Measurements from ENCODE around the gene RAPGEF5.

RAPGEF5 gene

DNA sequence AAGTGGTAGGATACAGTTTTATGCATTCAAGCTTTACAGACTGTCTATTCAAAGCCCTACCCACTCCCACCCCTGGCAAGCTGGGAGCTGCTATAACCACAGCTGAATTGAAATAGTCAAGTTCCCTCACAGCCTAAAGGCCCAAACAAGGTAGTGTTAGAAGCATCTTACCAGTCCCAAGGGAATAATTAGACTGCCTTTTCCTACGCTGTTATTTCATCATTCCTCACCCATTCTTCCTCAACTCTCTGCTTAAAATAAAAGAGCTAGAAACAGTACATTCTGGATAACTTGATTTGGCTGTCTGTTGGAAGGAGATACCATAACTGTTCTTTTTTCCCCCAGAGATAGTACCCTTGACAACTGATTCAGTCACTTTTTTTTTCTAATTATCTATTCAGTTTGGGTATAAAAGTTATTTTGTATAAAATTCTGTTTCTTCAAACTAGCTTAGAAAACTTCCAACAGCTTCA lies 54.0 kb downstream of the RAPGEF5 start:
- DNase-seq (ENCODE audit: low read depth), result no peak

DNA sequence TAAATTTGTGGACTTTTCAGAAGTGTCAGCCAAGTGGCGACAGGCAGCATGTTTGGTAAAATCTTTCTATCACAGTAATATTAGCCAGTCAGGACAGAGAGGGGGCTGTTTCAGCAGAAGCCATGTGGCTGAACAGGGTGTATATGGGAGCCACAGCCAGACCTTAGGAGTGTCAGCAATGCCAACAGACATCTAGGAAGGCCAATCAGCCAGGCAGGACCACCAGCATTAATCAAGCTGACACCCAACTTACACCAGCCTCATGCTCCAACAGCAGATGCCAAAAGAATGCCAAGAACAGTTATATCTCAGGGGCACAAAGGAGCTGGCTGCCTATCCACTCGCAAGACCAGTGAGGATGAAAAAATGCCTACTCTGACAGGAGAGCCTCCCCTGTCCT lies 54.8 kb downstream of the RAPGEF5 start:
- no peak for DNase-seq (ENCODE audit: low read depth)

DNA sequence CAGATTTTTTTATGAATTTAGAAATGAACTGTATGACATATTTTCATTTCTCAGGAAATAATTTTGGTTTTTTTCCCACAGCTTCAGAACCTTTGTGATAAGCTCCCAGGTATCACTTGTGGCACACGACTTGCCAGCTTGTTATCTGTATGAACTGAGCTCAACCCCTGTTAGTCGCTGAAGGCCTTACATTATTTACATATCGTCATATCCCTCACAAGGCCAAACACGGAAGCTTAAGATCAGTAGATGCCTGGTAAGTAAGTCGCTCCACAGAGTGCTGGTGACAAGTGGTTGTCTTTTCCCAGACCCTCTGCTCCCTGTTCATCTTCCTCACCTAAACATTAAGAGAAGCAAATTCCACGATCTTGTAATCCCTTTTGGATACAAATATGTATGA lies 55.2 kb downstream of the RAPGEF5 start:
- no peak for DNase-seq (ENCODE audit: low read depth)

DNA sequence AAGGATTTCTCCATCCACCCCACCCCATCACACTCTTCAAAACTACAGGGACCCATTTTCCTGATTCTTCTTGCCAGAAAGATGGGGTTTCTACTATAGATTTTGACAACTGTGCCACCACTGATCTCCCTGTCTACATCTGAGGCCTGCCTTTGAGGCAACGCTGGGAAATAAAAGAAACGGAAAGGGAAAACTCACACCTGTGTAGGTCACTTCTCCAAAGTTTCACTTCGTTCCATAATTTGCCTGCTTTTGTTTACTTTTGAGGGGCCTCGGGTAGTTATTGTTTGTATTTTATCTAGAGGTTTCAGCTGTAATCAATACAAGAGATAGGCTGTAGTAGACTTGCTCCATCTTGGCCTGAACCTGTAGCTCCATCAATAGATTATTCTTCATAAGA lies 56.1 kb downstream of the RAPGEF5 start:
- no peak for DNase-seq (ENCODE audit: low read depth)

DNA sequence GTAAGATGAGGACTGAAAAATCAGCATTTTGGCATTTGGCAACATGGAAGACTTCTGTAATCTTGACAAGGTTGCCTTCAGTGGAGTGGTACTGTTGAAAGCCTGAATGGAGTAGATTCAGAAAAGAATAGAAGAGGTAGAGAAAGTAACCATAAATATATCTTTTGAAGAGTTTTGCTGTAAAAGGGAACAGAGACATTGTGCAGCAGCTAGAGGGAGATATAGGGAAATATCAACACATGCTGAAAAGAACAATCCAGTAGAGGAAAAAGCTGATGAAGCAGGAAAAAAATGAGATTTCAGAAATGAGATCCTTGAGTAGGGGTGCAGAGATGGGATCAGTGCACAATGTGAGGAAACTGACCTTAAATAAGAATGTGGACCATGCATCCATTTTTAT lies 60.0 kb downstream of the RAPGEF5 start:
- DNase-seq (ENCODE audit: low read depth), result no peak

DNA sequence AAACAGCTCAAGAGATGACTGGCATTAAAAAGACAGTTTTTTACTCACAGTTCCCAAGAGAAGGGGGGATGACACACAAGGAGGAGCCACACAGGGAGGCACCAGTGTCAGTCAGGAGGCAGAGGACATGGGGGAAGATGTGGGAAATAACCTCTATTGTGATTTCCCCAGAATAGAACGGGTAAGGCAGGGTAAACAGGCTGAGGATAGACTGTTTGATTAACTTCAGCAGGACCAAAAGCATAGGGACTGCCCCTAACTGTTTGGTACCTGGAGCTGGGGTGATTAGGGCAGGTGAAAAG lies 60.7 kb downstream of the RAPGEF5 start:
- no peak for DNase-seq (ENCODE audit: low read depth)

DNA sequence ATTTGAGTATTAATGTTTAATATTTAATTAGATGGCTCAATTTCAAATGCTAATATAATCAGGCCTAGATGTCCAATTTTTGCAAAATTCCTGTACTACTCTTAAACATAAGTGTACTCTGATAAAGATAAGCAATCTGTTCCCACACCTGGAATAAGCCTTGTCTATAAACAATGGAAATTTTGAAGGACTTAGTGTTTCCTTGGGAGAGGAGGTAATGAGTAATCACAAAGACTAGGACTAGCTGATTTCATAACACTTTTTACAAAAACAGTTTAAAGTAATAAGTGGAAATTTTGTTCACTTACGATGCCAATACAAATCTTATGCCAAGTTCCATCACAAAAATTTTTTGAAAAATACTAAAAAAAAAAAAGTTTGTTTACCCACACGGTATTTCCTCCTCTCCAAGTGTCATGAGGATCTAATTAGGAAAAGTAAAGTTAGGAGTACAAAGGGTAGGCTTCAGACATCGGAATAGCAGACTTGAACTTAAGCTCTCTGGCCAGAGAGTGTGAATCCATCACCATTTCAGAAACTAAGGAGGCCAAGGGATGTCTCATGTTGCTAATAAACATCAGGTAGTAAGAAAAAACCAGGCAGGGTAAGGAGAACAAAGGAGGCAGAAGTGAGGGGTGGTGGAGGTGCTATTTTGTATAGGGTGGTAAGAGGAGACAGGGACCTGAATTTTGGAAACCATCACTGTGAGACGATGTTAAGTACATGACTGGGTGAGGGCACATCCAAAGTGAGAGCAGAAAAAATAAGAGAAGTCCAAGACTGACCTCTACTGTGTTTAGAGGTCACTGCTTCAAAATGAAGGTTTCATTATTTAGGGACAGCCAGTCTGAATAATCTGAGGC lies 61.3 kb downstream of the RAPGEF5 start:
- DNase-seq (ENCODE audit: low read depth), result no peak

DNA sequence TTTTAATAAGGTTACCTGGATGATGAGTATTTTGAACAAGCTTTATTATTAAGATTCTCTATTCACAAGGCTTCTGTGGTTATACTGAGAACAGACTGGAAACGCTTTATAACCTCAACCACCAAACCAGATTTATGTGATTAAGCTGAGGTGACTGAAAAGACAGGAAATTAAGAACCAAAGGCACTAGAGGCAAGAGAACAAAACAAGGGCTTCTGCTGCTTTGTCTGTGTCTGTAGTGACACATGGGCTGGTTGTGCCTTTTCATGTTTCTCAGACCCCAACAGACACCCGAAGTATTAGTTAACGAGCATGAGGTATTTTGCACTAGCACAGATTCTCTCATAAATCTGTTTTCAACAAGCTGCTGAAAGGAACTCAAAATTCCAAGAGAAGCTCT lies 64.4 kb downstream of the RAPGEF5 start:
- no peak for DNase-seq (ENCODE audit: low read depth)

DNA sequence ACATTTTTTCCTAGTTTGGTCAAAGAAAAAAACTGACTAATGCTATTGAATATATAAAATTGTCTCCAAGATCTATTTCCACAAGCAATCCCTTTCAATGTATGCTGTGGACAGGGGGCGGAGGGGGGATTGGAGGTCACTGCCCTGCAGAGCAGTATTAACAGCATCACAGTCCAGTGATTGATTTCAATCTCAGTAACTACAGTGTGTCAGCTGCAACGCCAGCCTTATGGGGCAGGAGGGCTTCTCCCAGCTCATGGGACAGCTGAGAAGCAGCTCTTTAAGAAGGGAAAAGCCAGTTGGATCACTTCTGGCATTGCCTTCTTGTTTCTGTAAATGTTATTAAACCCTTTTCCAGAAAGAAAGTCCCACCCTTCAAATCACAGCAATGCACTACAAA lies 65.0 kb downstream of the RAPGEF5 start:
- DNase-seq (ENCODE audit: low read depth), result no peak

DNA sequence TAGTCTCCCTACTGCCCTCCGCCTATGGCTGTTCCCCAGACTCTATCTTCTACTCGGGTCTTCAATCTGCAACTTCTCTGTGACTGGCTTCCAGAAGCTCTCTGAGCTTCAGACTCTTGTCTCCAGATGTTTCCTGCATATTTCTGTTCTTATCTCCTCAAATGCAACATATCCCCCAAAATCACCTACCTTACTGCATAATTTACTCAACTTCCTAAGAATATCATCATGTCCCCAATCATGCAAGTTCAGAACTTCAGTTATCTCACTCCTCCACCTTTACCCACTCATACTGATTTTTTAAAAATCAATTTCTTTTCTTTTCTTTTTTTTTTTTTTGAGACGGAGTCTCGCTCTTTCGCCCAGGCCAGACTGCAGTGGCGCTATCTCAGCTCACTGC lies 68.8 kb downstream of the RAPGEF5 start:
- no peak for DNase-seq (ENCODE audit: low read depth)

DNA sequence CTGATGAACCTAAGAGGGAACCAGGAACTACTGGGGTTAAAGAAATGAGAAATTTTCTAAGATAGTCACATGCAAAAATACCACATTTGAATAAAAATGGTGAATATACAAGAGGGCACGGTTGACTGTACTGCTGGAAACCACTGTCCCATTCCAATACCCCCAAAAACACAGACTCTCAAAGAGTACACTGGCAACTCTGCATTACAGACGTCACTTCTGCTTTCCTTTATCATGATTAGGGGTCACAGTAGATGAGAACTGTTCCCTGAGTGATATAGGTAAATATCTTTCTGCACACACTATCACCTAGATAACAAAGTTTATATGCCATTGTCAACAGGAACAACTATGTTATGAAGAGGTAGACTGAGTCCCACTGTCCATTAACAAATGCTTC lies 69.5 kb downstream of the RAPGEF5 start:
- DNase-seq (ENCODE audit: low read depth), result no peak

DNA sequence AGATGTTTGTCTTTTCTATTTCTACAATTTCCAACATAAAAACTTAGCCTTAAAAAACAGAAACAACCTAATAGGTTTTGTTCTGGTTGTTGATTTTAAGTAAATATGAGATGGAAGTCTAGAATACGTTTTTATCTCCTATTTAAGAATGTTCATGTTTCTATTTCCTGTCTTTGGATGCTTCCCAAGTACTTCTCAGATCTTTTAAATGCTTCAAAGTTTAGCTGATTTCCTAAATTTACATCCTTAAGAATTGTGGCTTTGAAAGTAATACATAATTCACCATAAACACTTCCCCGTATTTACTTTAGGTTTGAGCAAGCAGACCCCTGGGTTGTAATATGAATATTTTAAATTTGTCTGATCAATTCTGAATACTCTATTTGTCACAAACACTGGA lies 70.5 kb downstream of the RAPGEF5 start:
- no peak for DNase-seq (ENCODE audit: low read depth)

DNA sequence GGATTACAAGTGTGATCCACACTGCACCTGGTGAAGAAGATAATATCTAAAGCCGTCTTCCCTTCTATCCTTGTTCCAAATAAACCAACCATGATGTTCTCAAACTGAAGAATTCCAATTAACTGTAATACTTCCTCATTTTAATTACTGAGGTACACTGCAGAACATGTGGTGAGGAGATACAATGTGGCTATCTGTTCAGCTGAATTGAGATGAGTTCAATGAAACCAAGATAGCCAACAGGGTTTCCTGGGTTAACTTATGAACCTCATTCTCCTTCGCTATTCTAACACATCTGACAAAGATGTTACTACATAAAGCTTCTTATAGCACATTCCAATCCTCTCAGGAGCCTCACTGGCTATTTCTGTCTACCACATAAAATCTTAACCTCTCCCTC lies 75.5 kb downstream of the RAPGEF5 start:
- DNase-seq (ENCODE audit: low read depth), result no peak

DNA sequence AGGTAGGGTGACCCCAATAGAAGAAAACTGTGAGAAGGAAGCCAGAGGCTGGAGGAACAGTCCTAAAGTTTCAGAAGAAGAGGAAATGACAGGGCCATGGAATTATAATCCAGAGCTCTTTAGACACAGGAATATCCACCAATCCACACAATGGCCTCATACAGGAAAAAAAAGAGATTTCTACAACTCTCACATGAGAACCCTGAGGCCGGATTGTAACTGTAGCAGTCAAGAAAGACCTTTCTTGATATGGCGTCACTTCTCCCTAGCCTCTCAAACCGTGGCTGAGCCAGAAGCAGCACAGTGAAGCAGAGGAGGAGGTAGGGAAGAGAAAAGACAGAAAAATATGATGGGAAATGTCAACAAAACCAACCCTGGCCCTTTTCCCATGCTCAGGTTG lies 76.9 kb downstream of the RAPGEF5 start:
- no peak for DNase-seq (ENCODE audit: low read depth)

DNA sequence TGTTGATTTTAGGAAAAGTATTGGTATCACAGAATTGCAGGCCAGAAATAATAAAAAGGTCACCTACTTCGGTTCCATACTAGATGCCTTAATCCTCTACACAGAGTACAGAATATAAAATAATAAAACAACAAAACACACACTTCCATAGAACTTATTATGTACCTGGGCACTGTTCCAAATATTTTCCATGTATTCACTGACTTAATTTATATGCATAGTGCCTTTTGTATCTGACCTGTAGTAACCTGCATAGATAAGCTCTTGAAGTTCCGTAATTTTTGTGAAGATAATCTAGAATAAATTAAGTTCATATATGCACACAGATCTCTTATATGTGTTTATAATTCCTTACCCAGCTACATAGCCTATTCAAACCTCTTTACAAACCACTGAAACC lies 78.3 kb downstream of the RAPGEF5 start:
- no peak for DNase-seq (ENCODE audit: low read depth)

DNA sequence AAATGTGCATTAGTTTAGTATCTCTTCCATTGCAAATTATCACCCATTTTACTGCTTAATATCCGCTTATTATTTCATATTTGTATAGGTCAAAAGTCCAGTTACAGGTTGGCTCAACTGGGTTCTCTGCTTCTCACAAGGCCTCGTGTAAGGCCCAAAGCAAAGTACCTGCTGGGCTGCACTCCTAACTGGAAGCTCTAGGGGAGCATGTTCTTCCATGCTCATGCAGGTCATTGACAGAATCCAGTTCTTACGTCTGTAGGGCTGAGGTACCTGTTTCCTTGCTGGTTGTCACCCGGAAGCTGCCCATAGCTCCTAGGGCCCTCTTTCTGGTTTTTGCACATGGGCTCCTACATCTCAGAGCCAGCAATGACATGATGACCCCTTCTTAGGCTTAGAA lies 79.6 kb downstream of the RAPGEF5 start:
- DNase-seq (ENCODE audit: low read depth), result no peak

DNA sequence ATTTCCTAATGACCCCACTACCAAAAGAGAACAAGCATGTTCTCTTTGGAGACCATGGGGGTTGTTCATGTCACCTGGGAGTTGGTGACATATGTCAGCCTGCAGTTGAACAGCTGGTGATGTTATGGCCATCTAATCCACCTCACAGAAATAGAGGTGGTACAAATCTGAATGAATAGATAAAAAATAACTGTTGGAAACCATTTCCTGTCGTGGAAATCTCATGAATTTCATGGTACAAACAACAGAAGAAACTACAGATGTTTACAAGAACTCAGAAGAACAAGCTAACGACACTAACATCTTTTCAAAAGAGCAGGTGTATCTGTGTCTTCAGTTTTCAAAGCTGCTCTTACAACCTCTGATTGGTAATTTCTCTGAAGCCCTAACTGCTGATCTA lies 81.3 kb downstream of the RAPGEF5 start:
- no peak for DNase-seq (ENCODE audit: low read depth)

DNA sequence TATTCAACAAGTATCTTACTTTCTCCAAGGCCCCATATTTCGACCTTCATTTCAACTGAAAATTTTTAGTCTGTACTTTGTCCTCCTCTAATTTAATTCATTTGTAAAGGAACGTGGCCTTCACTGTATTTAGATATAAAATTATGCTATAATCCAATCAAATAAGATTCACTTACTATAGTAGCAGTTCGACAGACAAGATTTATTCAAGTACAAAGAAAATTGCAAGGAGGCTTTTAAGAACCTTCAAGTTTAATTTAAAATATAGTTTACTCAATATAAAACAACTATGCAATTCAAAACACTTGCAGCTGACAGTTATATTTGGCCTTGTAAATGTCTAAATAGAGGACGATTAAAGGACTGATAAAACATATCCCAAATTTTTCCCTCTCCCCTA lies 85.6 kb downstream of the RAPGEF5 start:
- DNase-seq (ENCODE audit: low read depth), result no peak

DNA sequence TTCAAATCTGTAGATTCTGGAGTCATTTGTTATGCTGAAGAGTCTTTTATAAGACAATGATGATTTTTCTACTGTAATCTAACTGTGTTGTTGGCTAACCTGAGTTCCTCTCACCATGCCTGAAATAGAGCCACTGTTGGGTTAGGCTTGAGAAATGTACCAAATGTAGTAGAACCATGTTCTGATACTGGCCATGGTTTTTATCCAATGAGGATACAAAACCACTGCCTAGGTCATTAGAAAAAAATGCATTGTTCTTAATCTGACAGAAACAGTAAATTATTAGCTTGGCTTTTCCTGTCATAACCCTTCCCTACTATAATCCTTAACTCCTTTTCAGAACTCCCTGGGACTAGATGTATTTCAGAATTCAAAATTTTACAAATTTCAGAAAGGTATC lies 86.6 kb downstream of the RAPGEF5 start:
- no peak for DNase-seq (ENCODE audit: low read depth)

DNA sequence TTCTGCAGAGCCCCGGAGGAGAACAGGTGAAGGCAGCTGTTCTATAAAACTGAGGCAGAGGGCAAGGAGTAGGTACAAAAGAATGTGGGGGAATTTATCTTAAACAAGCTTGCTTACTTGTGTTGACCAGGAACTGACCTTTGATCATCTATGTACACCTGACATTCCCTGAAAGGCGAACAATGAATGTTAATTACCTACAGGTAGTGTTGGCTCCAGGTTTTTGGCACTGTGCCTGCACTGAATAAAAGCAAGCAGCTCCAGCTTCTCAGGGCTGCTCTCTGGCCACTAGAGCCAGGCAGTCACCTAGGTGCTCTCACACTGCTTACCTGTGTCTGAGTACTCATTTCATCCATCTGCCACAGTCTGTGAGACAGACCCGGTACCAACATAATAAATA lies 87.0 kb downstream of the RAPGEF5 start:
- no peak for DNase-seq (ENCODE audit: low read depth)

DNA sequence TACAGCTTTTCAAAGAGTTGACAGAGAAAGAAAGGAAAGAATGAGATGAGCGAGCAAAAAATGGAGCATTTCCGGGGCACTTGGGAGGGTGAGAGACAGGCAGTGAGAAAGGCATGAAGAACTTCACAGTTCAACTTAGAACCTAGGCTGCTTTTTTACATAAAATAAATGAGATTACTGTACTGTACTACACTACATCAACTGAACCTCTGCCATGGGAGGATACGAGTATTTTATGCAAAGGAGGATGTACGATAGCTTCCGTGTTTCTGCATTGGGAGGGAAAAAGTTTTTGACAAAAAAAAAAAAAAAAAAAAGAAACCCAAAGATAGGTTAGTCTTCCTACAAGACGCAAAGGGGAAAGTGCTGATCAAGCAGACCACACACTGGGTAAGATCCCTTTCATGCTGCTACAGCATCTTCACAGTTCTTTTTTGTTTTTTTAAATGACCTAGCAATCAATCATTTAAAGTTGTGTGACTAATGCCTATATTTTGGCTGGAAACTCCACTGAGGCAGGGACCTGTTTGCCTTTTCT lies 88.0 kb downstream of the RAPGEF5 start:
- no peak for DNase-seq (ENCODE audit: low read depth)

DNA sequence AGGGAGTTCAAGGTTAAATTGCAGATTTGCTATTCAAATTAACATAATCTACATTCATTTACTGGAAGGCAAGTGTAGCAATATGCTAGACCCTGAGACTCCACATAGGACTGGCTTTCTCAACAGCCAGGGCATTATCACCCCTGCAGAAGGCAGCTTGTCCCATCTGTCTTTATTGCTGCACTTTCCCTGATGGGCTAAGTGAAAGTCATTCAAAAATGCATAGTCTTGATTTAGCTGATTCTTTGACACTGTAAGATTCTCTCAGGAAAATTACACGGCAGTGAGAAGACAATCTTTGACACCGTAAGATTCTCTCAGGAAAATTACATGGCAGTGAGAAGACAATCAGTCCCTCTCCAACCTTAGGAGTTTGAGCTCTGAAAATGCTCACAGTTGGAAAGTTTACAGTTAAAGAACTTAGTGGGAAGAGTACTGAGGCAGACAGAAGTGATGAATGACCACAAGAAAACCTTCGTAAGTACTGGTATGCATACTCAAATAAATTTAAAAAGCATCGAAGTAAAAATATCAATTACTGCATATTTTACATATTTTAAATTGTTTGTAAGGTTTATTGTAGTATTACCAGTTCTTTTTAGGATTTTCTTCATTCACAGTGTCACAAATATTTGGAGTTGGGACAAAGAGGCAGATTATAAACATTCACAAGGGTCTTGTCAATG lies 88.9 kb downstream of the RAPGEF5 start:
- no peak for DNase-seq (ENCODE audit: low read depth)

DNA sequence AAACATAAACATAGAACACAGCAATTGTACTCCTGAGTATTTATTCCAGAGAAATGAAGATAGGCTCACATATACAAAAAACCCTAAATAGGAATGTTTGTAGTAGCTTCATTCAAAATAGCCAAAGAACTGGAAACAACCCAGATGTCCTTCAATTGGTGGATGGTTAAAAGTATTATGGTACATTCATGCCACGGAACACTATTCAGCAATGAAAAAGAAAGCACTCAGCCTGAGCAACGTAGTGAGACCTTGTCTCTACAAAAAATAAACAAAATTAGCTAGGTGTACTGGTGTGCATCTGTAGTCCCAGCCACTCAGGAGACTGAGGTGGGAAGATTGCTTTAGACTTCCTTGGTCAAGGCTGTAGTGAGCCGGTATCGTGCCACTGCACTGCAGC lies 94.4 kb downstream of the RAPGEF5 start:
- no peak for DNase-seq (ENCODE audit: low read depth)

Data from stimulated activated CD8-positive, alpha-beta memory T cell treated with anti-CD3 and anti-CD28 coated beads, Interleukin-15, amount 100 ng/mL, for 24 hours (primary cell).